Measurements from ENCODE around the gene UBFD1. TPM values are rescaled to one million over a fixed set of nuclear protein-coding genes. Genes with fewer than 3 reads are reported as not detected.
"Not testable (repeated sequence)": the region's sequence is repeated elsewhere in the genome, so short reads cannot be mapped to it uniquely, and the experiment has no call there.

The UBFD1 gene
- polyA plus RNA-seq, 4 donors = 4.6 to 39.7 (median 10.8) TPM

DNA sequence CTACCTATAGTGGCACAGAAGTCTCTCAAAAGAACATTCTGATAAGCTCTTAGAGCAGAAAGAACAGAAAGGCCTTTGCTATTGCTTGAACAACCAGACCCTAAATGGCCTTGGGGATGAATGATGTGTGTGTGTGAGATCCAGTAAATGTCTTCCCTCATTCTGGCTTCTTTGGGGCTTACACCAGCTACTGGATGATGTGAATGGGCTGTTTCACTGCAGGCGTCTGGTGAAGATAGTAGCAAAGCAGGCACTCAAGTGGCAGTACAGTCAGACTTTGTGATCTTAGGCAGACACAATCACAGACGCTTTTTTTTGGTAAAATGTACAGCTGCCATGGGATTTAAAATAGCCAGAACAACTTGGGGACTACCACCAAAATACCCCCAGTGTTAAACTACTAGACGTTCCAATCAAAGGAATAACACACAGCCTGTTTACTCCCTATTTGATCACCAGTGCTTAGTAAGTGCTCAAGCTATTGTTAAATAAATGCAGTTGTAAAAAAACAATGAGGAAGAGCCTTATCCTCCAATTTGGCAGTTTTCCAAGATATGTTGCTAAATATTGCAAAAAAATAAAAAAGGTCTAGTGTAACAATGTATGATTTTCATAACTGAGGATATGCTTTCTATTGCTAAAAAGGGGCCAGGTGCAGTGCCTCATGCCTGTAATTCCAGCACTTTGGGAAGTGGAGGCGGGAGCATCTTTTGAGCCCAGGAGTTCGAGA lies 20.7 kb downstream of the UBFD1 start:
- Histone ChIP-seq H3K4me1 (ENCODE audit: control insufficient read depth in 3 of 3, insufficient read depth in 2 of 3, low read depth in 1 of 3, low read length in 2 of 3) (no peaks in the 10 kb centered on the region), H3K4me3 (ENCODE audit: low read depth in 1 of 3, low read length in 3 of 3) (no peak overlapping the region), H3K9me3 (ENCODE audit: control insufficient read depth in 2 of 2, insufficient read depth in 1 of 2, low read depth in 1 of 2, low read length in 1 of 2) (no peaks in the 10 kb centered on the region), H3K27me3 (ENCODE audit: control insufficient read depth in 3 of 3, insufficient read depth in 3 of 3, low read length in 3 of 3) (no peaks in the 10 kb centered on the region), H3K27ac (ENCODE audit: low read depth in 1 of 3, low read length in 2 of 3) (no peak overlapping the region), H3K36me3 (ENCODE audit: control insufficient read depth in 3 of 3, insufficient read depth in 2 of 3, low read depth in 1 of 3, low read length in 3 of 3) (peaks cover 3 to 36% (median 7%) of the 10 kb centered on the region in 3 donors)
- DNase-seq (peak in 1 of 2 donors; percentile 9), FAIRE-seq (no peak)
- WGBS, 3 donors = 55 to 70% (median 55%) methylated on average over 5 of the region's 5 CpGs

DNA sequence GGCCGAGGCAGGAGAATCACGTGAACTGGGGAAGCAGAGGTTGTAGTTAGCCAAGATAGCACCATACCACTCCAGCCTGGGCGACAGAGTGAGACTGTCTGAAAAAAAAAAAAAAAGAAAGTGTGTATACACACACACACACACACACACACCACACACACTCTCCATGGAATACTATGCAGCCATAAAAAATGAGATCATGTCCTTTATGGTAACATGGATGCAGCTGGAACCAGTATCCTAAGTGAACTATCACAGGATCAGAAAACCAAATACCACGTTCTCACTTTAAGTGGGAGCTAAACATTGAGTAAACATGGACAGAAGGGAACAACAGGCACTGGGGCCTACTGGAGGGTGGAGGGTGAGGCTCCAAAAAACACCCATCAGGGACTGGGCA lies 21.8 kb downstream of the UBFD1 start:
- Histone ChIP-seq H3K4me1 (ENCODE audit: control insufficient read depth in 3 of 3, insufficient read depth in 2 of 3, low read depth in 1 of 3, low read length in 2 of 3) (no peaks in the 10 kb centered on the region), H3K36me3 (ENCODE audit: control insufficient read depth in 3 of 3, insufficient read depth in 2 of 3, low read depth in 1 of 3, low read length in 3 of 3) (peaks cover 3 to 31% (median 10%) of the 10 kb centered on the region in 3 donors), H3K27ac (ENCODE audit: low read depth in 1 of 3, low read length in 2 of 3) (no peak overlapping the region), H3K9me3 (ENCODE audit: control insufficient read depth in 2 of 2, insufficient read depth in 1 of 2, low read depth in 1 of 2, low read length in 1 of 2) (no peaks in the 10 kb centered on the region), H3K27me3 (ENCODE audit: control insufficient read depth in 3 of 3, insufficient read depth in 3 of 3, low read length in 3 of 3) (no peaks in the 10 kb centered on the region), H3K4me3 (ENCODE audit: low read depth in 1 of 3, low read length in 3 of 3) (no peak overlapping the region)
- WGBS, 3 donors = 96 to 100% (median 97%) methylated on average over 4 of the region's 4 CpGs
- DNase-seq (no peak), FAIRE-seq (no peak)

DNA sequence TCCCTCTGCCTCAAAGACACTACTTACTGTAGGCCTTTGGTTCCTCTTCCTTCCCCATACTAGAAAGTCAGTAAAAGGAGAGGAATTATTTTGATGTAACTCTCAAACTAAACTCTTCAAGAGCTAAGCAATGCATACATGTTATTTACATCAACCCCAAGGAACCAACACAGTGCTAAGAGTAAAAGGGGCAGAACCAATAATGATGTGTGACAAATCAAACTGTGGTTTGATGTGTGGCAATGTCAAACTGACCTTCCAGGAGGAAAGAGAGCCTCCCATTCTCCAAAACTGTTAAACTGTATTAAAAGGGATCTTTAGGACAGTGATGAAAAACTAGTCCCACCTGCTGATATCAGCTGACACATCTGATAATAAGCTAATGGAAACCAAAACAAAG lies 22.9 kb downstream of the UBFD1 start:
- Histone ChIP-seq H3K9me3 (ENCODE audit: control insufficient read depth in 2 of 2, insufficient read depth in 1 of 2, low read depth in 1 of 2, low read length in 1 of 2) (no peaks in the 10 kb centered on the region), H3K4me3 (ENCODE audit: low read depth in 1 of 3, low read length in 3 of 3) (no peak overlapping the region), H3K36me3 (ENCODE audit: control insufficient read depth in 3 of 3, insufficient read depth in 2 of 3, low read depth in 1 of 3, low read length in 3 of 3) (peaks cover 9 to 30% (median 13%) of the 10 kb centered on the region in 3 donors), H3K27me3 (ENCODE audit: control insufficient read depth in 3 of 3, insufficient read depth in 3 of 3, low read length in 3 of 3) (no peaks in the 10 kb centered on the region), H3K27ac (ENCODE audit: low read depth in 1 of 3, low read length in 2 of 3) (no peak overlapping the region), H3K4me1 (ENCODE audit: control insufficient read depth in 3 of 3, insufficient read depth in 2 of 3, low read depth in 1 of 3, low read length in 2 of 3) (no peaks in the 10 kb centered on the region)
- FAIRE-seq (no peak), DNase-seq (no peak)

DNA sequence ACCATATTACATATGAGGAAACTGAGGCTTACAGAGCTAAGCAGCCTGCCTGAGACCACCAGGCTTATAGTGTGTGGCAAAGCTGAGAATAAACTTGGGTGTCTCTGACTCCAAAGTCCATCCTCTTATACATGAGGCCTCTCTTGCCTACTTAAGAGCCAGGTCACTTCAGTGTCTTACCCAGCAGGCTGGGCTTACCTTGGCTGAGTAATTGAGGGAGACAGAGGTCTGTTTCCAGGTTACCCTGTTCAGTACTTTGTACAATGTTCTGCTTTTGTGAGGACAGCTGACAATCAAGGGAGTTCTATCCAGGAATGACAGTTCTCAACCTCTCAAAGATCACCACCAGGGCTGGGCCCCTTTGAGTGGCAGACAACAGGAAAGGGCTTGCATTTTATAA lies 24.2 kb downstream of the UBFD1 start:
- no peaks in the 10 kb centered on the region for H3K27me3 ChIP-seq (ENCODE audit: control insufficient read depth in 3 of 3, insufficient read depth in 3 of 3, low read length in 3 of 3)
- H3K27ac ChIP-seq (ENCODE audit: low read depth in 1 of 3, low read length in 2 of 3) = no peak overlapping the region
- H3K36me3 ChIP-seq (ENCODE audit: control insufficient read depth in 3 of 3, insufficient read depth in 2 of 3, low read depth in 1 of 3, low read length in 3 of 3) = peaks cover 9 to 37% (median 14%) of the 10 kb centered on the region in 3 donors
- H3K4me1 ChIP-seq (ENCODE audit: control insufficient read depth in 3 of 3, insufficient read depth in 2 of 3, low read depth in 1 of 3, low read length in 2 of 3) = no peaks in the 10 kb centered on the region
- H3K9me3 ChIP-seq (ENCODE audit: control insufficient read depth in 2 of 2, insufficient read depth in 1 of 2, low read depth in 1 of 2, low read length in 1 of 2) = no peaks in the 10 kb centered on the region
- no peak overlapping the region for H3K4me3 ChIP-seq (ENCODE audit: low read depth in 1 of 3, low read length in 3 of 3)
- FAIRE-seq = no peak
- peak in 1 of 2 donors; percentile 41 for DNase-seq

DNA sequence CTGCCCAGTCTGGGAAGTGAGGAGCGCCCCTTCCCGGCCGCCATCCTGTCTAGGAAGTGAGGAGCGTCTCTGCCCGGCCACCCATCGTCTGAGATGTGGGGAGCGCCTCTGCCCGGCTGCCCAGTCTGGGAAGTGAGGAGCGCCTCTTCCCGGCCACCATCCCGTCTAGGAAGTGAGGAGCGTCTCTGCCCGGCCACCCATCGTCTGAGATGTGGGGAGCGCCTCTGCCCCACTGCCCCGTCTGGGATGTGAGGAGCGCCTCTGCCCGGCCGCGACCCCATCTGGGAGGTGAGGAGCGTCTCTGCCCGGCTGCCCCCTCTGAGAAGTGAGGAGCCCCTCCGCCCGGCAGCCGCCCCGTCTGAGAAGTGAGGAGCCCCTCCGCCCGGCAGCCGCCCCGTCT lies 25.7 kb downstream of the UBFD1 start:
- peaks cover 17 to 50% (median 19%) of the 10 kb centered on the region in 3 donors for H3K36me3 ChIP-seq (ENCODE audit: control insufficient read depth in 3 of 3, insufficient read depth in 2 of 3, low read depth in 1 of 3, low read length in 3 of 3)
- not testable (repeated sequence) for H3K4me3 ChIP-seq (ENCODE audit: low read depth in 1 of 3, low read length in 3 of 3); H3K27ac ChIP-seq (ENCODE audit: low read depth in 1 of 3, low read length in 2 of 3); H3K27me3 ChIP-seq (ENCODE audit: control insufficient read depth in 3 of 3, insufficient read depth in 3 of 3, low read length in 3 of 3); H3K9me3 ChIP-seq (ENCODE audit: control insufficient read depth in 2 of 2, insufficient read depth in 1 of 2, low read depth in 1 of 2, low read length in 1 of 2); DNase-seq; H3K4me1 ChIP-seq (ENCODE audit: control insufficient read depth in 3 of 3, insufficient read depth in 2 of 3, low read depth in 1 of 3, low read length in 2 of 3); FAIRE-seq
- 95 to 97% (median 96%) methylated on average over 14 to 30 of the region's 30 CpGs for WGBS, 3 donors

DNA sequence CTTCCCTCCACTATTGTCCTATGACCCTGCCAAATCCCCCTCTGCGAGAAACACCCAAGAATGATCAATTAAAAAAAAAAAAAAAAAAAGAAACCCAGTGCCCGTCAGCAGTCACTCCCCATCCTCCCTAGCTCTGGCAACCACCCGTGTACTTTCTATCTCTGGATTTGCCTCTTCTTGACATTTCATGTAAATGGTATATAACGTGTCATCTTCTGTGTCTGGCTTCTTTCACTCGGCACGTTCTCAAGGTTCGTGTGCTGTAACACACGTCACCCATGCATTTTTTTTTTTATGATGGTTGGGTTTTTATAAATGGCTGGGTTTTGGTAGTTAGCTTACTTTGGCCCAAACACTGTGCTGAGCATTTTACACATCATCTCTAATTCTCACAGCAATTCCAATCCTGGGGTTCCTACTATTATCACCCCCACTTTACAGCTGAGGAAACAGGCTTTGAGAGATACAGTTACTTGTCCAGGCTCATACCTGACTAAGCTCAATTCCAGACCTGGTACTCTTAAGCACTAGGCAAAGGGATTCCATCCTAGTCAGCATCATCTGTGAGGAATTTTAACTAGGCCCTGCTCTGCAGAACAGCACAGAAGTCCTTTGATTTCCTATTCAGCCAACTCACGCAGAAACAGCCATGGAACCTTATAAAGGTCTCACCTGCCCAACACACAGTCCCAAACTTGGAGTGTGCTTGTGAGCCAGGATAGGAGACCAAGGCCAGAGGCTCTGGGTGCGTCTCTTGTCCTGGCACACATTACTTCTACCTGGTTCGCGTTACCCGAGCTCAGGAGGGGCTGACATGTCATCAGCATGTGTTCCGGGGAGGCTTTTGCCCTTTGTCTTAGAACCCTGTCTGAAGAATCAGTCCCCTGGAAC lies 26.9 kb downstream of the UBFD1 start:
- Histone ChIP-seq H3K4me3 (ENCODE audit: low read depth in 1 of 3, low read length in 3 of 3) (no peak overlapping the region), H3K27me3 (ENCODE audit: control insufficient read depth in 3 of 3, insufficient read depth in 3 of 3, low read length in 3 of 3) (no peaks in the 10 kb centered on the region), H3K9me3 (ENCODE audit: control insufficient read depth in 2 of 2, insufficient read depth in 1 of 2, low read depth in 1 of 2, low read length in 1 of 2) (no peaks in the 10 kb centered on the region), H3K27ac (ENCODE audit: low read depth in 1 of 3, low read length in 2 of 3) (no peak overlapping the region), H3K36me3 (ENCODE audit: control insufficient read depth in 3 of 3, insufficient read depth in 2 of 3, low read depth in 1 of 3, low read length in 3 of 3) (peaks cover 14 to 52% (median 22%) of the 10 kb centered on the region in 3 donors), H3K4me1 (ENCODE audit: control insufficient read depth in 3 of 3, insufficient read depth in 2 of 3, low read depth in 1 of 3, low read length in 2 of 3) (no peaks in the 10 kb centered on the region)
- FAIRE-seq = no peak
- no peak for DNase-seq
- 91 to 96% (median 93%) methylated on average over 13 of the region's 14 CpGs for WGBS, 3 donors

DNA sequence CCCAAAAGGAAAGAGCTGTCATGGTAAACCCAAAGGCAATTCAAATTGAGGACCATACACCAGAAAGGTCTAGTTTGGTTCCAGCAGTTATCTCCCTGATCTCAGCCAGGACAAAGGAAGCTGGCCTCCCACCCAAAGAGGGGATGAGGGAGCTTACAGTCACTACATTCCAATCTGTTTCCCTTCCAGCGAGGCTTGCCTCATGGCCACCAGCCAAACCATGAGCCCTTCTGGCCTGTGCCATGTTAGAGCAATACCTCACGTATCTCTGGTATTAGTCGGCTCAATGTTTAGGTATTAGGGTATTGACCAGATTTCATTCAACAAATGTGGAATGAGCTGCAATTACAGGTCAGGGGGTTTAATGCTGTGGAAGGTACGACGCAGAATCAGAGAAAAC lies 30.2 kb downstream of the UBFD1 start:
- WGBS, 3 donors = 90 to 96% (median 95%) methylated on average over 5 of the region's 5 CpGs
- FAIRE-seq = no peak
- peaks cover 17 to 63% (median 25%) of the 10 kb centered on the region in 3 donors for H3K36me3 ChIP-seq (ENCODE audit: control insufficient read depth in 3 of 3, insufficient read depth in 2 of 3, low read depth in 1 of 3, low read length in 3 of 3)

DNA sequence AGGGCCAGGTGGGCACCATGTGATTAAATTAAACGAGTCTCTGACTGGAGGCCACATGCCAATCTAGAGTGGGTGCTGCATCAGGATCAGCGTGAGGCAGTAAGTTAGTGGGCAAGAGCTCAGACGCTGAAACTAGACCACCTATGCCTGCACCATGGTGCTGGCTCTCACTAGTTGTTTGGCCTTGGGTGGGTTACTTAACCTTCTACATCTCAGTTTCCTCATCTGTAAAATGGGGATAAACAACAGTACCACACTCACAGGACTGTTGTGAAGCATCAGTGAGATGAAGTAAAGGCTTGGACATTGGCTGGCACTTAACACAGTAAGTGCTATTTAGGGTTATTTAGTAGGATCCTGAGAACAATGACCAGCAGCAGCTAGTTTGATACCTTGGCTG lies 32.7 kb downstream of the UBFD1 start:
- Histone ChIP-seq H3K4me1 (ENCODE audit: control insufficient read depth in 3 of 3, insufficient read depth in 2 of 3, low read depth in 1 of 3, low read length in 2 of 3) (peaks cover 0 to 3% (median 0%) of the 10 kb centered on the region in 3 donors), H3K27ac (ENCODE audit: low read depth in 1 of 3, low read length in 2 of 3) (no peak overlapping the region), H3K9me3 (ENCODE audit: control insufficient read depth in 2 of 2, insufficient read depth in 1 of 2, low read depth in 1 of 2, low read length in 1 of 2) (no peaks in the 10 kb centered on the region), H3K27me3 (ENCODE audit: control insufficient read depth in 3 of 3, insufficient read depth in 3 of 3, low read length in 3 of 3) (no peaks in the 10 kb centered on the region), H3K36me3 (ENCODE audit: control insufficient read depth in 3 of 3, insufficient read depth in 2 of 3, low read depth in 1 of 3, low read length in 3 of 3) (peaks cover 12 to 66% (median 25%) of the 10 kb centered on the region in 3 donors), H3K4me3 (ENCODE audit: low read depth in 1 of 3, low read length in 3 of 3) (no peak overlapping the region)
- FAIRE-seq = no peak
- 91 to 98% (median 97%) methylated on average over 3 of the region's 3 CpGs for WGBS, 3 donors
- no peak for DNase-seq

More for the DNA sequence above, 30.2 kb downstream of the UBFD1 start:
- no peak overlapping the region for H3K4me3 ChIP-seq (ENCODE audit: low read depth in 1 of 3, low read length in 3 of 3)
- H3K27ac ChIP-seq (ENCODE audit: low read depth in 1 of 3, low read length in 2 of 3) = no peak overlapping the region
- H3K4me1 ChIP-seq (ENCODE audit: control insufficient read depth in 3 of 3, insufficient read depth in 2 of 3, low read depth in 1 of 3, low read length in 2 of 3) = no peaks in the 10 kb centered on the region
- H3K27me3 ChIP-seq (ENCODE audit: control insufficient read depth in 3 of 3, insufficient read depth in 3 of 3, low read length in 3 of 3) = no peaks in the 10 kb centered on the region
- no peak for DNase-seq
- no peaks in the 10 kb centered on the region for H3K9me3 ChIP-seq (ENCODE audit: control insufficient read depth in 2 of 2, insufficient read depth in 1 of 2, low read depth in 1 of 2, low read length in 1 of 2)
